Measurements from ENCODE around the gene SAMHD1. TPM values are rescaled to one million over a fixed set of nuclear protein-coding genes. Genes with fewer than 3 reads are reported as not detected.
"Not testable (repeated sequence)": the region's sequence is repeated elsewhere in the genome, so short reads cannot be mapped to it uniquely, and the experiment has no call there.

The SAMHD1 gene
- total RNA-seq, 2 experiments from 2014 or later = 29.9 to 33.5 TPM

- no peaks in the 10 kb centered on the region for H3K27me3 Mint-ChIP-seq (ENCODE audit: low read depth)
- CTCF ChIA-PET = no interaction called here
- H3K9me3 Mint-ChIP-seq = no peaks in the 10 kb centered on the region
- H3K36me3 Mint-ChIP-seq (ENCODE audit: low read depth) = peaks cover 47% of the 10 kb centered on the region
- no peak overlapping the region for H3K27ac Mint-ChIP-seq
- H3K4me1 Mint-ChIP-seq (ENCODE audit: low read depth) = peaks cover 60% of the 10 kb centered on the region
- no peak overlapping the region for H3K4me3 Mint-ChIP-seq
- no peak for DNase-seq
- intact Hi-C loops (cut with micrococcal nuclease) = no loop called here
These were observed 24.8 kb downstream of the SAMHD1 start for GRCh38 chr20:36926653-36927200.

DNA sequence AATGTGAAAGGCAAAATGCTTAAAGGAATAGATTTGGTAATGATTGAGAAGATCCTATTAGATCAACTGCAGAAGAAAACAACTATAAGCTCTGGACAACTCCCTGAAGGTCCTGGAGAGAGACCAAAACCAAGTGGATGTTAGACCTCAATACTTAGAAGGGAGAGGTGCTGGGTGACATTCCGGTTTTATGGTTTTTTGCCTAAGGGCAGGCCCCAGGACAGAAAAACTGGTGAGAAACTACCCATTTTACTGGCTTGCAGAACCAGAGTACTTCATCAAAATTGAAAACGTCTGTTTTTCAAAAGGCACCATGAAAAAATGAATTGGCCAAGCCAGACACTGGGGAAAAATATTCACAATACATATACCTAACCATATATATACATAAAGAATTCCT lies 26.3 kb downstream of the SAMHD1 start:
- CTCF ChIA-PET = no interaction called here
- peaks cover 35% of the 10 kb centered on the region for H3K36me3 Mint-ChIP-seq (ENCODE audit: low read depth)
- H3K4me3 Mint-ChIP-seq = no peak overlapping the region
- no peak for DNase-seq
- peaks cover 46% of the 10 kb centered on the region for H3K4me1 Mint-ChIP-seq (ENCODE audit: low read depth)
- intact Hi-C loops (cut with micrococcal nuclease) = no loop called here
- H3K9me3 Mint-ChIP-seq = no peaks in the 10 kb centered on the region
- H3K27me3 Mint-ChIP-seq (ENCODE audit: low read depth) = no peaks in the 10 kb centered on the region
- H3K27ac Mint-ChIP-seq = peak overlapping the region; percentile 62

DNA sequence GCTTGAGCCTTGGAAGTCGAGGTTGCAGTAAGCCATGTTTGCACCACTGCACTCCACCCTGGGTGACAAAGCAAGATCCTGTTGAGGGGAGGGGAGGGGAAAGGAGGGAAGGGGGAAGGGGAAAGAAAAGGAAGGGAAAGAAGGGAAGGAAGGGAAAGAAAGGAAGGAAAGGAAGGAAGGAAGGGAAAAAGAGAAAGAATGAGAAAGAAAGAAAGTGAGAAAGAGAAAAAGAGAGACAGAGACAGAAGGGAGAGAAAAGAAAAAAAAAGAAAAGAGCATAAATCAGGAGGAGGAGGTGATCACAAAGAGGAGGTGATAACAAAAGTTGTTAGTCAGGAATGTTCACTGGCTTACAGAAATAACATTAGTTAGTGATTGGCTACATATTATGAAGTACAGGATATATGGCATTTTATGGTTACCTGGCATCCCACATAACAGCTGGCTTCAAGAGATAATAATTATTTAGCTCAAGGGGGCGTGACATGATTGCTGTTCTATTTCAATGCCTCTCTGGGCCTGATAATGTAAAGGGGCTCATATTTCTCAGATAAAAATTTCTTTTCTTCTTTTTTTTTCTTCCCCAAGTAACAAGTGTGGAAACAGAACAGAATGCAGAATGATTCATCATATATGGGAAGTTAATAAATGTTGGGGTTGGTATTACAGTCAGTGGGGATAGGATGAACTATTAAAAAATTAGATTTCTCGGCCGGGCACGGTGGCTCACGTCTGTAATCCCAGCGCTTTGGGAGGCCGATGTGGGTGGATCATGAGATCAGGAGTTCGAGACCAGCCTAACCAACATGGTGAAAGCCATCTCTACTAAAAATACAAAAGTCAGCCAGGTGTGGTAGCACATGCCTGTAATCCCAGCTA lies 27.1 kb downstream of the SAMHD1 start:
- DNase-seq = no peak
- Mint-ChIP-seq H3K4me3 (no peak overlapping the region), H3K4me1 (ENCODE audit: low read depth) (peaks cover 41% of the 10 kb centered on the region), H3K27me3 (ENCODE audit: low read depth) (no peaks in the 10 kb centered on the region), H3K9me3 (no peaks in the 10 kb centered on the region), H3K36me3 (ENCODE audit: low read depth) (peaks cover 27% of the 10 kb centered on the region), H3K27ac (peak overlapping the region; percentile 62)
- intact Hi-C loops (cut with micrococcal nuclease) = no loop called here
- CTCF ChIA-PET = no interaction called here

DNA sequence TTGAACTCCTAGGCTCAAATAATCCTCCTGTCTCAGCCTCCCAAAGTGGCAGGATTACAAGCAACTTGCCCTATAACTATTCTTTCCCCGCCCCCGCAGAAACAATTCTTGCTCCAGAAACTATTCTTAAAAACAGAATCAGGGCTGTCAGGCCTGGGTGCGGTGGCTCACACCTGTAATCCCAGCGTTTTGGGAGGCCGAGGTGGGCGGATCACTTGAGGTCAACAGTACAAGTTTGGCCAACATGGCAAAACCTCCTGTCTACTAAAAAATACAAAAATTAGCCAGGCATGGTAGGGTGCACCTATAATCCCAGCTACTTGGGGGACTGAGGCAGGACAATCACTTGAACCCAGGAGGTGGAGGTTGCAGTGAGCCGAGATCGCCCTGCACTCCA lies 31.2 kb downstream of the SAMHD1 start:
- DNase-seq = no peak
- intact Hi-C loops (cut with micrococcal nuclease) = no loop called here
- H3K27ac Mint-ChIP-seq = no peak overlapping the region
- H3K27me3 Mint-ChIP-seq (ENCODE audit: low read depth) = no peaks in the 10 kb centered on the region
- H3K9me3 Mint-ChIP-seq = no peaks in the 10 kb centered on the region
- H3K4me1 Mint-ChIP-seq (ENCODE audit: low read depth) = peaks cover 22% of the 10 kb centered on the region
- CTCF ChIA-PET = interaction anchor here (0.9 to 5.8 kb wide), 10 partner anchors 8 to 154 kb away, joined by 3 to 36 read pairs (median 3); no protein-coding TSS in a partner anchor
- H3K36me3 Mint-ChIP-seq (ENCODE audit: low read depth) = peaks cover 9% of the 10 kb centered on the region
- H3K4me3 Mint-ChIP-seq = no peak overlapping the region

GRCh38 chr20:36919715-36920333 lies 31.7 kb downstream of the SAMHD1 start:
- peaks cover 17% of the 10 kb centered on the region for H3K4me1 Mint-ChIP-seq (ENCODE audit: low read depth)
- H3K36me3 Mint-ChIP-seq (ENCODE audit: low read depth) = peaks cover 9% of the 10 kb centered on the region
- intact Hi-C loops (cut with micrococcal nuclease) = loop anchor here (2.0 kb wide), 1 partner anchor 147 kb away; the partner anchor contains the start of gene DSN1
- no peaks in the 10 kb centered on the region for H3K9me3 Mint-ChIP-seq
- peak; percentile 43 for DNase-seq
- peak overlapping the region; percentile 67 for H3K27ac Mint-ChIP-seq
- no peak overlapping the region for H3K4me3 Mint-ChIP-seq
- CTCF ChIA-PET = interaction anchor here (0.9 to 5.8 kb wide), 10 partner anchors 9 to 154 kb away, joined by 3 to 36 read pairs (median 4); no protein-coding TSS in a partner anchor
- no peaks in the 10 kb centered on the region for H3K27me3 Mint-ChIP-seq (ENCODE audit: low read depth)

GRCh38 chr20:36917943-36918342 lies 33.6 kb downstream of the SAMHD1 start:
- intact Hi-C loops (cut with micrococcal nuclease) = loop anchor here (2.0 kb wide), 1 partner anchor 145 kb away; the partner anchor contains the start of gene DSN1
- peaks cover 6% of the 10 kb centered on the region for H3K4me1 Mint-ChIP-seq (ENCODE audit: low read depth)
- H3K27me3 Mint-ChIP-seq (ENCODE audit: low read depth) = no peaks in the 10 kb centered on the region
- DNase-seq = peak; percentile 37
- H3K36me3 Mint-ChIP-seq (ENCODE audit: low read depth) = peaks cover 10% of the 10 kb centered on the region
- H3K9me3 Mint-ChIP-seq = no peaks in the 10 kb centered on the region
- CTCF ChIA-PET = interaction anchor here (0.6 to 5.8 kb wide), 5 partner anchors 12 to 165 kb away, joined by 3 to 36 read pairs (median 4); no protein-coding TSS in a partner anchor
- H3K27ac Mint-ChIP-seq = no peak overlapping the region
- no peak overlapping the region for H3K4me3 Mint-ChIP-seq

- DNase-seq = no peak
- peaks cover 8% of the 10 kb centered on the region for H3K4me1 Mint-ChIP-seq (ENCODE audit: low read depth)
- H3K9me3 Mint-ChIP-seq = no peaks in the 10 kb centered on the region
- no peak overlapping the region for H3K27ac Mint-ChIP-seq
- H3K27me3 Mint-ChIP-seq (ENCODE audit: low read depth) = no peaks in the 10 kb centered on the region
- CTCF ChIA-PET = interaction anchor here (0.6 to 5.8 kb wide), 3 partner anchors 11 to 164 kb away, joined by 3 to 36 read pairs (median 4); no protein-coding TSS in a partner anchor
- H3K4me3 Mint-ChIP-seq = no peak overlapping the region
- intact Hi-C loops (cut with micrococcal nuclease) = no loop called here
- peaks cover 12% of the 10 kb centered on the region for H3K36me3 Mint-ChIP-seq (ENCODE audit: low read depth)
These were observed 34.3 kb downstream of the SAMHD1 start for GRCh38 chr20:36917240-36917639.

DNA sequence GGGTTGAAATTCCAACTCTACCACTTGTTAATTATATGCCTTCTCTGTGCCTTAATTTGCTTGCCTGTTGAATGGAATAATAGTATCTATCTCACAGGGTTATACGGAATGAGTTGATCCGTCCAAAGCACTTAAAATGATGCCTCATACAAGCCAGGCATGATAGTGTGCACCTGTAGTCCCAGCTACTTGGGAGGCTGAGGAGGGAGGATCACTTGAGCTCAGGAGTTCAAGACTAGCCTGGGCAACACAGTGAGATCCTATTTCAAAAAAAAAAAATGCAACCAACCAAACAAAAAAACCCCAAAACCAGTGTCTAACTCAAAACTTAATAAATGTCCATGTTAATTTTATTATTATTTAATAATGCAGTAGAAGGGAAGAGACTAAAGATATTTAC lies 35.3 kb downstream of the SAMHD1 start:
- Mint-ChIP-seq H3K36me3 (ENCODE audit: low read depth) (peaks cover 12% of the 10 kb centered on the region), H3K27ac (no peak overlapping the region), H3K9me3 (no peaks in the 10 kb centered on the region), H3K4me1 (ENCODE audit: low read depth) (peaks cover 8% of the 10 kb centered on the region), H3K4me3 (no peak overlapping the region), H3K27me3 (ENCODE audit: low read depth) (no peaks in the 10 kb centered on the region)
- intact Hi-C loops (cut with micrococcal nuclease) = no loop called here
- DNase-seq = no peak
- CTCF ChIA-PET = interaction anchor here (1.2 kb wide), 1 partner anchor 14 kb away, joined by 3 read pairs; no protein-coding TSS in a partner anchor

GRCh38 chr20:36908603-36909002 lies 42.9 kb downstream of the SAMHD1 start:
- peaks cover 19% of the 10 kb centered on the region for H3K36me3 Mint-ChIP-seq (ENCODE audit: low read depth)
- no peak overlapping the region for H3K4me3 Mint-ChIP-seq
- H3K4me1 Mint-ChIP-seq (ENCODE audit: low read depth) = peaks cover 16% of the 10 kb centered on the region
- H3K9me3 Mint-ChIP-seq = no peaks in the 10 kb centered on the region
- no peaks in the 10 kb centered on the region for H3K27me3 Mint-ChIP-seq (ENCODE audit: low read depth)
- no peak overlapping the region for H3K27ac Mint-ChIP-seq
- intact Hi-C loops (cut with micrococcal nuclease) = no loop called here
- CTCF ChIA-PET = interaction anchor here (0.7 to 6.3 kb wide), 2 partner anchors 11 to 120 kb away, joined by 3 to 36 read pairs; no protein-coding TSS in a partner anchor
- DNase-seq = no peak

DNA sequence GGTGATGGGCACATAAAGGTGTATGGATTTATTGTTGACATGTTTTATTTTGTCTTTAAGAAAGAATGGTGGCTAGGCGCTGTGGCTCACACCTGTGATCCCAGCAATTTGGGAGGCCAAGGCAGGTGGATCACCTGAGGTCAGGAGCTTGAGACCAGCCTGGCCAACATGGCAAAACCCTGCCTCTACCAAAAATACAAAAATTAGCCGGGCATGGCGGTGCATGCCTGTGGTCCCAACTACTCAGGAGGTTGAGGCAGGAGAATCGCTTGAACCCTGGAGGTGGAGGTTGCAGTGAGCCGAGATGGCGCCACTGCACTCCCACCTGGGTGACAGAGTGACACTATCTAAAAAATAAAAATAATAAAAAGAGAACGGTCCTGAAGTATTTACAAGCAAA lies 45.4 kb downstream of the SAMHD1 start:
- H3K9me3 Mint-ChIP-seq; intact Hi-C loops (cut with micrococcal nuclease); H3K27me3 Mint-ChIP-seq (ENCODE audit: low read depth); DNase-seq; H3K4me3 Mint-ChIP-seq: not testable (repeated sequence)
- Mint-ChIP-seq H3K27ac (peak overlapping the region; percentile 56), H3K4me1 (ENCODE audit: low read depth) (peaks cover 16% of the 10 kb centered on the region), H3K36me3 (ENCODE audit: low read depth) (peaks cover 22% of the 10 kb centered on the region)
- CTCF ChIA-PET = interaction anchor here (0.6 to 6.3 kb wide), 4 partner anchors 11 to 318 kb away, joined by 3 to 36 read pairs (median 4); no protein-coding TSS in a partner anchor

GRCh38 chr20:36905566-36905965 lies 45.9 kb downstream of the SAMHD1 start:
- Mint-ChIP-seq H3K4me1 (ENCODE audit: low read depth) (peaks cover 16% of the 10 kb centered on the region), H3K36me3 (ENCODE audit: low read depth) (peaks cover 21% of the 10 kb centered on the region), H3K27ac (peak overlapping the region; percentile 56)
- DNase-seq; H3K9me3 Mint-ChIP-seq; H3K4me3 Mint-ChIP-seq; H3K27me3 Mint-ChIP-seq (ENCODE audit: low read depth); intact Hi-C loops (cut with micrococcal nuclease): not testable (repeated sequence)
- CTCF ChIA-PET = interaction anchor here (0.6 to 6.3 kb wide), 2 partner anchors 11 to 14 kb away, joined by 3 to 36 read pairs; no protein-coding TSS in a partner anchor

- Mint-ChIP-seq H3K27me3 (ENCODE audit: low read depth) (no peaks in the 10 kb centered on the region), H3K9me3 (no peaks in the 10 kb centered on the region), H3K4me1 (ENCODE audit: low read depth) (peaks cover 16% of the 10 kb centered on the region), H3K4me3 (no peak overlapping the region), H3K36me3 (ENCODE audit: low read depth) (peaks cover 20% of the 10 kb centered on the region), H3K27ac (peak overlapping the region; percentile 80)
- CTCF ChIA-PET = interaction anchor here (0.6 to 6.3 kb wide), 4 partner anchors 15 to 1373 kb away, joined by 3 to 36 read pairs (median 4); no protein-coding TSS in a partner anchor
- DNase-seq = no peak
- intact Hi-C loops (cut with micrococcal nuclease) = no loop called here
These were observed 46.8 kb downstream of the SAMHD1 start for GRCh38 chr20:36904690-36905089.

Measured in activated naive CD4-positive, alpha-beta T cell treated with anti-CD3 and anti-CD28 coated beads for 36 hours (primary cell).